Transverse colon (tissue), 4 donors: ENCODE measurements around the gene PTGIS. TPM values are rescaled to one million over a fixed set of nuclear protein-coding genes. Genes with fewer than 3 reads are reported as not detected.
A peak's percentile ranks its signal among the peaks of the same experiment; 100 is the strongest.

Source experiments
- DNase-seq: peaks from one replicate; pipeline ENCODE4 v3.0.0-alpha.2; 2019
- H3K27ac ChIP-seq, 4 donors: fragments of 200-600 bp; sonication (generic); 2 replicates each; pipeline ENCODE4 v1.5.1; 2016 to 2018; ENCODE audit warnings: inconsistent platforms in 4 of 4
- H3K27me3 ChIP-seq: fragments of 200-600 bp; sonication (generic); 2 replicates; pipeline ENCODE4 v1.5.1; 2017; ENCODE audit warnings: inconsistent platforms
- H3K36me3 ChIP-seq, 4 donors: fragments of 200-600 bp; sonication (generic); 2 replicates each; pipeline ENCODE4 v1.5.1; 2017 to 2019; ENCODE audit warnings: inconsistent platforms in 4 of 4
- H3K4me1 ChIP-seq, 4 donors: fragments of 200-600 bp; sonication (generic); 2 replicates each; pipeline ENCODE4 v1.5.1; 2017 to 2020; ENCODE audit warnings: inconsistent platforms in 4 of 4
- H3K4me3 ChIP-seq, 4 donors: fragments of 200-600 bp; sonication (generic); 1 replicate in 1 of 4; 2 replicates in 3 of 4; pipeline versions ENCODE4 v1.5.1 to v1.6.1; 2017 to 2019; ENCODE audit warnings: inconsistent platforms in 4 of 4
- H3K9me3 ChIP-seq, 2 donors: fragments of 200-600 bp; sonication (generic); 2 replicates each; pipeline ENCODE4 v1.5.1; 2017 to 2019; ENCODE audit warnings: inconsistent platforms in 2 of 2
- CTCF ChIP-seq, 5 experiments: fragments of 200-600 bp in 3 of 5; fragments of 450-650 bp in 2 of 5; sonication (generic) in 3 of 5; IDR thresholded peaks; 1 replicate in 2 of 5; 2 replicates in 3 of 5; pipeline ENCODE4 v1.5.1; 2016 to 2017; ENCODE audit warnings: antibody characterized with exemption in 5 of 5, inconsistent platforms in 3 of 5, mild to moderate bottlenecking in 2 of 5, moderate library complexity in 1 of 5
- EP300 ChIP-seq: sonication (generic); formaldehyde crosslinking; IDR thresholded peaks from one replicate; pipeline ENCODE4 v1.6.1; 2017; ENCODE audit warnings: antibody characterized with exemption, low read depth
- POLR2A ChIP-seq: fragments of 450-650 bp; IDR thresholded peaks from one replicate; pipeline ENCODE4 v1.6.1; 2016; ENCODE audit warnings: antibody characterized with exemption, mild to moderate bottlenecking, moderate library complexity
- POLR2AphosphoS5 ChIP-seq, 3 donors: sonication (generic); formaldehyde crosslinking; IDR thresholded peaks; one replicate each; pipeline ENCODE4 v1.6.1; 2016; ENCODE audit warnings: antibody characterized with exemption in 3 of 3
- WGBS, 2 donors: methylation state at CpG; one replicate each; pipeline ENCODE4 v1.1.5; 2018; ENCODE audit warnings: low coverage in 1 of 2; 5-methylcytosine and 5-hydroxymethylcytosine counted together
- in situ Hi-C, 4 donors: fragments of 200-750 bp; cut with MboI; loops; one replicate each; pipeline versions ENCODE4 v1.15.0 to v1.15.1; 2017; ENCODE audit warnings: low sequenced_read_pairs in 3 of 4, low pct_ligation_motif_present in 1 of 4, low pct_unique_long_range_greater_than_20kb in 1 of 4
- intact Hi-C: fragments of 100-400 bp; cut with DNase I; formaldehyde crosslinking; loops from one replicate; pipeline ENCODE4 v1.15.1; 2023; ENCODE audit warnings: low total_unique reads
- total RNA-seq, 4 donors: library from RNA; depleted of rRNA; stranded (reverse); fragments of >200 nt; gene quantifications; one replicate each; pipeline ENCODE4 v1.1.0, GENCODE V29; 2016

Gene PTGIS
- total RNA-seq, 4 donors from 2014 or later = 9.4 to 22.3 (median 15.6) TPM

- no peak for DNase-seq
- Histone ChIP-seq H3K4me1 (peaks cover 0 to 14% (median 6%) of the 10 kb centered on the region in 4 donors), H3K9me3 (no peaks in the 10 kb centered on the region), H3K27me3 (peaks cover 8% of the 10 kb centered on the region), H3K27ac (peak overlapping the region in 1 of 4 donors; percentile 44), H3K4me3 (no peak overlapping the region), H3K36me3 (no peaks in the 10 kb centered on the region)
- TF ChIP-seq CTCF (IDR thresholded peaks at IDR 0.05) = no peak
- TF ChIP-seq POLR2AphosphoS5 (IDR thresholded peaks at IDR 0.05) = no peak
- TF ChIP-seq EP300 = no peak
- no peak for TF ChIP-seq POLR2A
- in situ Hi-C loops = loop anchor here in 1 of 4 donors (10.0 kb wide), 1 partner anchor 173 kb away; no protein-coding TSS in a partner anchor
- intact Hi-C loops = loop anchor here (1.0 kb wide), 1 partner anchor 174 kb away; no protein-coding TSS in a partner anchor
- WGBS, 2 donors = 71% methylated on average over 21 of the region's 21 CpGs; no CpG with 5 or more reads in 1 of the 2 donors
Observed at GRCh38 chr20:49507741-49508434, 60.0 kb downstream of the PTGIS start.

DNA sequence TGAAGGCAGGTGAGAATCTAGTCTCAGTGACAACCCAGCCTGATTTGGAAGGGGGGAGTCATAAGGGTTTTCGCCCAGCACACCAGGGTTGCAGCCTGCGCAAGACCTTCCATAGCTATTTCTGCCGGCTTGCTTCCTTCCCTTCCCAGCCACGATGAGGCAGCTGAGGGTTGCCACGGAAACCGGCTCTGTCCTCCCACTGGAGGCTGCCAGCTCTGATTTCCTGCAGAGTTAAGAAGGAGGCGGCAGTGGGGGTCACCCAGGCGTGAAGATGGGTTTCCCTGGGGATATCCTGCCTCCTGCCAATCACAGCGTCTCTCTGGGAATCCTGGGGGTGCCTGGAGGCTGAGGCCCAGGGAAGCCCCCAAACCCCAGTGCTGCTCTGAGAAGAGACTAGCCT lies 62.4 kb downstream of the PTGIS start:
- intact Hi-C loops = no loop called here
- no peaks in the 10 kb centered on the region for H3K9me3 ChIP-seq
- no peak for TF ChIP-seq EP300
- TF ChIP-seq CTCF (IDR thresholded peaks at IDR 0.05) = no peak
- TF ChIP-seq POLR2AphosphoS5 (IDR thresholded peaks at IDR 0.05) = no peak
- TF ChIP-seq POLR2A = no peak
- no peaks in the 10 kb centered on the region for H3K36me3 ChIP-seq
- H3K4me1 ChIP-seq = peaks cover 0 to 6% (median 6%) of the 10 kb centered on the region in 4 donors
- 32% methylated on average over 9 of the region's 9 CpGs; no CpG with 5 or more reads in 1 of the 2 donors for WGBS, 2 donors
- no peak overlapping the region for H3K27ac ChIP-seq
- H3K27me3 ChIP-seq = peaks cover 4% of the 10 kb centered on the region
- in situ Hi-C loops = loop anchor here in 1 of 4 donors (10.0 kb wide), 1 partner anchor 171 kb away; no protein-coding TSS in a partner anchor
- H3K4me3 ChIP-seq = no peak overlapping the region
- DNase-seq = no peak

GRCh38 chr20:49503176-49503575 lies 64.8 kb downstream of the PTGIS start:
- Histone ChIP-seq H3K36me3 (no peaks in the 10 kb centered on the region), H3K27ac (no peak overlapping the region), H3K4me3 (no peak overlapping the region), H3K9me3 (no peaks in the 10 kb centered on the region), H3K27me3 (peaks cover 3% of the 10 kb centered on the region), H3K4me1 (peaks cover 0 to 3% (median 0%) of the 10 kb centered on the region in 4 donors)
- TF ChIP-seq POLR2AphosphoS5 (IDR thresholded peaks at IDR 0.05) (no peak), POLR2A (no peak), CTCF (IDR thresholded peaks at IDR 0.05) (no peak), EP300 (no peak)
- no peak for DNase-seq
- intact Hi-C loops (no loop called here), in situ Hi-C loops (loop anchor here in 1 of 4 donors (10.0 kb wide), 1 partner anchor 168 kb away; no protein-coding TSS in a partner anchor)
- WGBS, 2 donors = 74 to 80% methylated on average over 3 to 6 of the region's 6 CpGs

- in situ Hi-C loops (loop anchor here in 1 of 4 donors (10.0 kb wide), 1 partner anchor 167 kb away; no protein-coding TSS in a partner anchor), intact Hi-C loops (no loop called here)
- no peak for DNase-seq
- Histone ChIP-seq H3K27me3 (peaks cover 10% of the 10 kb centered on the region), H3K4me3 (no peak overlapping the region), H3K9me3 (no peaks in the 10 kb centered on the region), H3K4me1 (no peaks in the 10 kb centered on the region), H3K27ac (no peak overlapping the region), H3K36me3 (no peaks in the 10 kb centered on the region)
- WGBS, 2 donors = 61 to 100% methylated on average over 1 to 3 of the region's 3 CpGs
- no peak for TF ChIP-seq EP300
- no peak for TF ChIP-seq CTCF (IDR thresholded peaks at IDR 0.05)
- no peak for TF ChIP-seq POLR2A
- no peak for TF ChIP-seq POLR2AphosphoS5 (IDR thresholded peaks at IDR 0.05)
Observed at GRCh38 chr20:49501917-49502316, 66.0 kb downstream of the PTGIS start.
